K562 (cell line): ENCODE measurements around the gene BRCA1. TPM values are rescaled to one million over a fixed set of nuclear protein-coding genes. Genes with fewer than 3 reads are reported as not detected.

Source experiments
- CBFA2T2 ChIP-seq: fragments of 450-650 bp; conservative IDR thresholded peaks from 2 replicates; pipeline ENCODE4 v1.6.1; 2017; ENCODE audit warnings: mild to moderate bottlenecking
- CTCF ChIP-seq, 3 experiments: IDR thresholded peaks in 2 of 3; conservative IDR thresholded peaks in 1 of 3; 2 replicates each; pipeline ENCODE4 v1.5.1; 2011 to 2012; ENCODE audit warnings: low read length in 3 of 3, mild to moderate bottlenecking in 3 of 3, control low read depth in 2 of 3, improper control_type of control experiment in 1 of 3, inconsistent platforms in 1 of 3, low read depth in 1 of 3, mixed read lengths in 1 of 3, moderate library complexity in 1 of 3; ENCODE audit not compliant: insufficient read depth in 2 of 3
- RREB1 ChIP-seq: fragments of 250-450 bp; sonication (Bioruptor Pico); IDR thresholded peaks from 2 replicates; pipeline ENCODE4 v1.4.0; 2020
- TRIM24 ChIP-seq, 2 experiments: fragments of 450-650 bp; IDR thresholded peaks; 2 replicates each; pipeline ENCODE4 v1.6.1; 2016
- ZNF24 ChIP-seq: fragments of 450-650 bp; IDR thresholded peaks from 2 replicates; pipeline ENCODE4 v1.6.1; 2016
- polyA plus RNA-seq, 8 experiments: library from polyadenylated mRNA; depleted of rRNA in 4 of 8; stranded (reverse) in 5 of 8; unstranded in 3 of 8; fragments of >200 nt; fragmentation: Nextera tagmentation in 2 of 8; fragmentation: Illumina TruSeq in 1 of 8; extraction: Ambion mirVana in 2 of 8; extraction: Trizol in 1 of 8; gene quantifications; 2 replicates each; pipeline versions ENCODE4 v1.2.1 to v1.2.3, GENCODE V29; 2011 to 2014; ENCODE audit warnings: inconsistent platforms in 1 of 8, missing spikeins in 1 of 8
- total RNA-seq, 7 experiments: library from RNA; depleted of rRNA in 6 of 7; stranded (reverse); fragments of >200 nt in 6 of 7; fragmentation: Illumina TruSeq in 2 of 7; extraction: Trizol in 2 of 7; gene quantifications; 2 replicates each; pipeline versions ENCODE4 v1.2.1 to v1.2.3, GENCODE V29; 2011 to 2021; ENCODE audit warnings: low replicate concordance in 1 of 7
- TF ChIP-seq, protein P1 (sequence below), 3 experiments: fragments of 200-800 bp in 1 of 3; fragments of 250-450 bp in 1 of 3; fragments of 450-650 bp in 1 of 3; sonication (Bioruptor Pico) in 1 of 3; sonication (Bioruptor generic) in 1 of 3; formaldehyde crosslinking in 1 of 3; IDR thresholded peaks; 2 replicates each; pipeline versions ENCODE4 v1.6.1 to v1.8.0; 2016 to 2022; ENCODE audit warnings: mild to moderate bottlenecking in 2 of 3, missing genetic modification characterization in 2 of 3, missing compliant biosample characterization in 1 of 3, moderate library complexity in 1 of 3
- TF ChIP-seq, protein P2 (sequence below): IDR thresholded peaks from 2 replicates; pipeline ENCODE4 v1.6.1; 2016; ENCODE audit warnings: missing genetic modification characterization, missing compliant biosample characterization

Gene BRCA1
- total and polyA plus RNA-seq, 9 of the 15 experiments (the other 6 are each of a cell fraction or from before 2014, with no cell fraction given) = 25.9 to 95.3 (median 62.3) TPM

GRCh38 chr17:43125133-43125966 lies at the start of gene BRCA1 (continued):
- TF ChIP-seq, protein P1, sequence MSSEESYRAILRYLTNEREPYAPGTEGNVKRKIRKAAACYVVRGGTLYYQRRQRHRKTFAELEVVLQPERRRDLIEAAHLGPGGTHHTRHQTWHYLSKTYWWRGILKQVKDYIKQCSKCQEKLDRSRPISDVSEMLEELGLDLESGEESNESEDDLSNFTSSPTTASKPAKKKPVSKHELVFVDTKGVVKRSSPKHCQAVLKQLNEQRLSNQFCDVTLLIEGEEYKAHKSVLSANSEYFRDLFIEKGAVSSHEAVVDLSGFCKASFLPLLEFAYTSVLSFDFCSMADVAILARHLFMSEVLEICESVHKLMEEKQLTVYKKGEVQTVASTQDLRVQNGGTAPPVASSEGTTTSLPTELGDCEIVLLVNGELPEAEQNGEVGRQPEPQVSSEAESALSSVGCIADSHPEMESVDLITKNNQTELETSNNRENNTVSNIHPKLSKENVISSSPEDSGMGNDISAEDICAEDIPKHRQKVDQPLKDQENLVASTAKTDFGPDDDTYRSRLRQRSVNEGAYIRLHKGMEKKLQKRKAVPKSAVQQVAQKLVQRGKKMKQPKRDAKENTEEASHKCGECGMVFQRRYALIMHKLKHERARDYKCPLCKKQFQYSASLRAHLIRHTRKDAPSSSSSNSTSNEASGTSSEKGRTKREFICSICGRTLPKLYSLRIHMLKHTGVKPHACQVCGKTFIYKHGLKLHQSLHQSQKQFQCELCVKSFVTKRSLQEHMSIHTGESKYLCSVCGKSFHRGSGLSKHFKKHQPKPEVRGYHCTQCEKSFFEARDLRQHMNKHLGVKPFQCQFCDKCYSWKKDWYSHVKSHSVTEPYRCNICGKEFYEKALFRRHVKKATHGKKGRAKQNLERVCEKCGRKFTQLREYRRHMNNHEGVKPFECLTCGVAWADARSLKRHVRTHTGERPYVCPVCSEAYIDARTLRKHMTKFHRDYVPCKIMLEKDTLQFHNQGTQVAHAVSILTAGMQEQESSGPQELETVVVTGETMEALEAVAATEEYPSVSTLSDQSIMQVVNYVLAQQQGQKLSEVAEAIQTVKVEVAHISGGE (CRISPR knock-in tag; IDR thresholded peaks at IDR 0.05) = peak in 1 of 3 experiments; percentile 67; a peak in 1 of 6 replicates
- TF ChIP-seq, protein P2, sequence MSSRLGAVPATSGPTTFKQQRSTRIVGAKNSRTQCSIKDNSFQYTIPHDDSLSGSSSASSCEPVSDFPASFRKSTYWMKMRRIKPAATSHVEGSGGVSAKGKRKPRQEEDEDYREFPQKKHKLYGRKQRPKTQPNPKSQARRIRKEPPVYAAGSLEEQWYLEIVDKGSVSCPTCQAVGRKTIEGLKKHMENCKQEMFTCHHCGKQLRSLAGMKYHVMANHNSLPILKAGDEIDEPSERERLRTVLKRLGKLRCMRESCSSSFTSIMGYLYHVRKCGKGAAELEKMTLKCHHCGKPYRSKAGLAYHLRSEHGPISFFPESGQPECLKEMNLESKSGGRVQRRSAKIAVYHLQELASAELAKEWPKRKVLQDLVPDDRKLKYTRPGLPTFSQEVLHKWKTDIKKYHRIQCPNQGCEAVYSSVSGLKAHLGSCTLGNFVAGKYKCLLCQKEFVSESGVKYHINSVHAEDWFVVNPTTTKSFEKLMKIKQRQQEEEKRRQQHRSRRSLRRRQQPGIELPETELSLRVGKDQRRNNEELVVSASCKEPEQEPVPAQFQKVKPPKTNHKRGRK = no peak
- TF ChIP-seq CTCF (IDR thresholded peaks at IDR 0.05 in 2 of 3, conservative IDR thresholded peaks at IDR 0.05 in 1 of 3; ENCODE audit: insufficient read depth in 2 of 3, low read depth in 1 of 3, low read length in 3 of 3) (no peak), TRIM24 (IDR thresholded peaks at IDR 0.05) (peak; percentile 84 to 88), CBFA2T2 (no peak), ZNF24 (no peak), RREB1 (CRISPR knock-in tag) (no peak)
